Gastrocnemius medialis (tissue), 4 donors: ENCODE results near the gene PLEKHA5. TPM values are rescaled to one million over a fixed set of nuclear protein-coding genes. Genes with fewer than 3 reads are reported as not detected.

Experiments used
- ATAC-seq, 2 donors: fragments of 150-250 bp; one replicate each; pipeline ENCODE4 v1.9.1; 2016
- DNase-seq, 2 donors: peaks; one replicate each; pipeline ENCODE4 v3.0.0-alpha.2; 2019
- H3K27ac ChIP-seq, 4 donors: fragments of 200-600 bp; sonication (generic); 1 replicate in 1 of 4; 2 replicates in 3 of 4; pipeline ENCODE4 v1.5.1; 2016 to 2018; ENCODE audit warnings: mild to moderate bottlenecking in 2 of 4, moderate library complexity in 1 of 4
- H3K27me3 ChIP-seq, 3 donors: fragments of 200-600 bp; sonication (generic) in 2 of 3; 1 replicate in 1 of 3; 2 replicates in 2 of 3; pipeline versions ENCODE4 v1.5.1 to v1.6.0; 2016 to 2019; ENCODE audit warnings: mild to moderate bottlenecking in 1 of 3, moderate library complexity in 1 of 3
- H3K36me3 ChIP-seq, 2 donors: fragments of 200-600 bp; sonication (generic) in 1 of 2; one replicate each; pipeline ENCODE4 v1.5.1; 2017 to 2018
- H3K4me1 ChIP-seq, 2 donors: fragments of 200-600 bp; sonication (generic) in 1 of 2; one replicate each; pipeline ENCODE4 v1.5.1; 2016 to 2017; ENCODE audit warnings: mild to moderate bottlenecking in 2 of 2
- H3K4me3 ChIP-seq, 4 donors: fragments of 200-600 bp; sonication (generic) in 3 of 4; 1 replicate in 1 of 4; 2 replicates in 3 of 4; pipeline ENCODE4 v1.5.1; 2016 to 2019; ENCODE audit warnings: mild to moderate bottlenecking in 2 of 4
- H3K9me3 ChIP-seq, 3 donors: fragments of 200-600 bp; sonication (generic) in 2 of 3; 1 replicate in 1 of 3; 2 replicates in 2 of 3; pipeline ENCODE4 v1.5.1; 2016 to 2019
- POLR2A ChIP-seq, 2 donors: fragments of 450-650 bp; IDR thresholded peaks; one replicate each; pipeline ENCODE4 v1.6.1; 2017; ENCODE audit warnings: antibody characterized with exemption in 2 of 2, mild to moderate bottlenecking in 2 of 2, moderate library complexity in 2 of 2
- in situ Hi-C, 4 donors: fragments of 200-750 bp; cut with MboI; loops; one replicate each; pipeline versions ENCODE4 v1.15.0 to v1.8.0; 2017; ENCODE audit warnings: low sequenced_read_pairs in 4 of 4
- intact Hi-C: fragments of 100-400 bp; cut with DNase I; formaldehyde crosslinking; loops from one replicate; pipeline ENCODE4 v1.15.1; 2023; ENCODE audit warnings: low total_unique reads
- total RNA-seq, 4 donors: library from RNA; depleted of rRNA; stranded (reverse); fragments of >200 nt; gene quantifications; one replicate each; pipeline versions ENCODE4 v1.1.0 to v1.2.3, GENCODE V29; 2016
- TF ChIP-seq, protein P1 (sequence below), 5 experiments: fragments of 450-650 bp in 3 of 5; fragments of 200-600 bp in 2 of 5; sonication (generic) in 2 of 5; IDR thresholded peaks in 4 of 5; conservative IDR thresholded peaks in 1 of 5; 1 replicate in 4 of 5; 2 replicates in 1 of 5; pipeline ENCODE4 v1.5.1; 2016 to 2019; ENCODE audit warnings: antibody characterized with exemption in 5 of 5, mild to moderate bottlenecking in 3 of 5, moderate library complexity in 3 of 5

PLEKHA5 gene
- total RNA-seq, 4 donors from 2014 or later = 1.0 to 2.7 (median 1.5) TPM

DNA sequence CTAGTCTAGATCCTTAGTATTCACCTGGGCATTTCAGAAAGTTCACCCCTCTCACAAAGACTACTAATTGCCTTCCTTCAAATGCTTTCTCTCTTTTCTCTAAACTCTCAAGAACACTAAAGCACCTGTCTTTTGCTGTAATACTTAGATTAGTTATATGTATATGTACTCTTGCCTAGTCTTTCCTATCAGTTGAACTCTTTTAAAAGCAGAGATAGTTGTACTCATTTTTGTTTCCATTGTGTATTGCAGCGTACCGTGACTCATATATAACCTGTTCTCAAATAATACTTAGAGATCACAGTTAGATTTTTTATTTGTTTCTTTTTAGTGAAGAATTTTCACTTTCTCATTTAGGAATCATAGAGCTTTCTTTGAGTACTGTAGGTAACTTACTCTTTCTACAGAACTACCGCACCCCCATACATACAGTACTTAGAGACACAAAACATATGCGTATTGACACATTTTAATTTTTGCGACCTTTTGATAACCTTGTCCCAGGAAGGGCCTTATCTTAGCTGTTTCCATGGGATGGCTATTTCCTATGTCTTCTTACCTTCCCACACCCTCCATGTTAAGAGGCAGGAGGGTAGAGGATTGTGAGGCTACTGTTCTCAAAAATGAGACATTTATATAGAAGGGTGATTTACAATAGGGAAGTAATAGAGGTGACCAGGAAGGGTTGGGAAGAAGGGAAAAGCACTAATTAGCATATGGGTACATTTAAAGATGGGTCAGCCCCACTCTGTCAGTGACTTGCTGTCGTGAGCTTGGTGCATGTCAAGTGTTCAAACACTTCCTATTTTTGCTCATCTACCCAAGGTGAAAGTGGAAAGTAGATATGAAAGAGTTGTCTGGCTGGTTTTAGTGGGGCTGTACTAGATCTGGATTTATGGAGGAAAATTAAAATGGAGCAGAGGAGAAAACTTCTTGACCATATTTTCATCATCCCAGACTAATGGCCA is 74.3 kb downstream of the PLEKHA5 start:
- Histone ChIP-seq H3K9me3 (no peaks in the 10 kb centered on the region), H3K4me1 (no peaks in the 10 kb centered on the region), H3K27ac (no peak overlapping the region), H3K27me3 (no peaks in the 10 kb centered on the region), H3K4me3 (no peak overlapping the region), H3K36me3 (no peaks in the 10 kb centered on the region)
- ATAC-seq (no peak), DNase-seq (no peak)
- intact Hi-C loops (no loop called here), in situ Hi-C loops (no loop called here)
- TF ChIP-seq, protein P1, sequence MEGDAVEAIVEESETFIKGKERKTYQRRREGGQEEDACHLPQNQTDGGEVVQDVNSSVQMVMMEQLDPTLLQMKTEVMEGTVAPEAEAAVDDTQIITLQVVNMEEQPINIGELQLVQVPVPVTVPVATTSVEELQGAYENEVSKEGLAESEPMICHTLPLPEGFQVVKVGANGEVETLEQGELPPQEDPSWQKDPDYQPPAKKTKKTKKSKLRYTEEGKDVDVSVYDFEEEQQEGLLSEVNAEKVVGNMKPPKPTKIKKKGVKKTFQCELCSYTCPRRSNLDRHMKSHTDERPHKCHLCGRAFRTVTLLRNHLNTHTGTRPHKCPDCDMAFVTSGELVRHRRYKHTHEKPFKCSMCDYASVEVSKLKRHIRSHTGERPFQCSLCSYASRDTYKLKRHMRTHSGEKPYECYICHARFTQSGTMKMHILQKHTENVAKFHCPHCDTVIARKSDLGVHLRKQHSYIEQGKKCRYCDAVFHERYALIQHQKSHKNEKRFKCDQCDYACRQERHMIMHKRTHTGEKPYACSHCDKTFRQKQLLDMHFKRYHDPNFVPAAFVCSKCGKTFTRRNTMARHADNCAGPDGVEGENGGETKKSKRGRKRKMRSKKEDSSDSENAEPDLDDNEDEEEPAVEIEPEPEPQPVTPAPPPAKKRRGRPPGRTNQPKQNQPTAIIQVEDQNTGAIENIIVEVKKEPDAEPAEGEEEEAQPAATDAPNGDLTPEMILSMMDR (IDR thresholded peaks at IDR 0.05 in 4 of 5, conservative IDR thresholded peaks at IDR 0.05 in 1 of 5) = no peak
- TF ChIP-seq POLR2A (IDR thresholded peaks at IDR 0.05) = no peak

DNA sequence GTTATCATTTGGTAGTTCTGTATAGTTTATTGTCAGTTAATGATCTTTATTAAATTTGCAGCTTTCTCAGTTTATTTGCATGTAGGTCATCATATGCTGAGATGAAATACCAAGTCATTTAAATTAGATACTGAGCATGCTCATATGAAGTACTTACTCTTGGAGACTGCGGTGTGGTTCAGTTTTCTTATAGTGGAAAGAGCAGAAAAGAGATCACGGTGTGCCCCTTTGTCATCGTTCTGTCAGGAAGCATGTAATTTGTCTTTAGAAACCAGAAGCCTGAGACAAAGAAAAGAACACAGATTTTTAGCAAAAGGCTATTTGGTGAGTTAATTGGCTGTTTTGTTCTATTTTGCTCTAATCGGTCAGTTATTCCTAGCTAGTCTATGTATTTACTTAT is 75.6 kb downstream of the PLEKHA5 start:
- no peak for TF ChIP-seq POLR2A (IDR thresholded peaks at IDR 0.05)
- TF ChIP-seq, protein P1 (IDR thresholded peaks at IDR 0.05 in 4 of 5, conservative IDR thresholded peaks at IDR 0.05 in 1 of 5) = no peak
- Histone ChIP-seq H3K9me3 (no peaks in the 10 kb centered on the region), H3K4me1 (no peaks in the 10 kb centered on the region), H3K27ac (no peak overlapping the region), H3K4me3 (no peak overlapping the region), H3K36me3 (no peaks in the 10 kb centered on the region), H3K27me3 (no peaks in the 10 kb centered on the region)
- DNase-seq (no peak), ATAC-seq (no peak)
- in situ Hi-C loops (no loop called here), intact Hi-C loops (no loop called here)

DNA sequence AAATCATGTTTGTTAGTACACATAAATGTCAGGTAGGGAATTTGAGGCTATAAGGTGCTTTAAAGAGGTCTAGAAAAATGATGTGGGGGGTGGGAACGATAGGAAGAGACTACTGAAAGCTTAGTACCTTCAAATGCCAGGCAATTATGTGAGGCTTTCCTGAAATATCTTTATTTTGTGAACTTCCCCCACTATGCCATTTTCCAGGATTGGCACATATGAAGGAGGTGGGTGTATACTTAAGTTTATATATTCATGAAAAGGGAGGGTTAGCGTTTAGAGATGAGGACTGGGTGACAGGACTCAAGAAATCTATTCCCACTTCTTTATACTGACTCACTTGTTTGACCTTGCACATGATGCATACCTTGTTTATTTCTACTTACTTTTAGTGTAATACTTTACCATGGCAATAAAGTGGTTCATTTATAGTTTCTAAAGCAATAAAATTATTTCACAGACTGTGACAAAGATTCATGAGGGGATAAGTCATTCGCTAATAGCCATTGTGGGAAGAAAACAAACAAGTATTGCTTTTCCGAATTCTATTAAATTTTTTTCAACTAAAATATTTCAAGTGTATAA is 77.1 kb downstream of the PLEKHA5 start:
- ATAC-seq (no peak), DNase-seq (no peak)
- H3K4me3 ChIP-seq = no peak overlapping the region
- H3K27me3 ChIP-seq = no peaks in the 10 kb centered on the region
- intact Hi-C loops (no loop called here), in situ Hi-C loops (no loop called here)
- TF ChIP-seq POLR2A (IDR thresholded peaks at IDR 0.05) = no peak
- TF ChIP-seq, protein P1 (IDR thresholded peaks at IDR 0.05 in 4 of 5, conservative IDR thresholded peaks at IDR 0.05 in 1 of 5) = no peak
- no peak overlapping the region for H3K27ac ChIP-seq
- no peaks in the 10 kb centered on the region for H3K4me1 ChIP-seq
- H3K36me3 ChIP-seq = no peaks in the 10 kb centered on the region
- no peaks in the 10 kb centered on the region for H3K9me3 ChIP-seq

DNA sequence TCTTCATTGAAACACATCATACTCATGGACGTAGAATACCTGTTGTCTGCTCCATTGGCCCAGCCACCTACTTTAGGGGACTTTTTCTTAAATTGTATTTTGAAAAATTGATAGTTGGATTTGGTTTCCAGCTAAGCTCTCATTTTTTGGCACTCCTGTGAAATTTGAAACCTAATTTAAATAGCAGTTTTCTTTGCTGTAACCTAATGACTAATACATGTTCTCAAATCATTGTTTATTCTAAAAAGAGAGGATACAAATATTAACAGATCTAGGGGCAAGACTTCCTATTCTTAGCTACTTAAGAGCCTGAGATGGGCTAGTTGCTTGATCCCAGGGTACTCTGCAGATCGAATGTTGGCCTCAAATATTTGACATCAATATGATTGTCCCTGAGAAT is 78.9 kb downstream of the PLEKHA5 start:
- TF ChIP-seq, protein P1 (IDR thresholded peaks at IDR 0.05 in 4 of 5, conservative IDR thresholded peaks at IDR 0.05 in 1 of 5) = no peak
- TF ChIP-seq POLR2A (IDR thresholded peaks at IDR 0.05) = no peak
- Histone ChIP-seq H3K9me3 (no peaks in the 10 kb centered on the region), H3K27me3 (no peaks in the 10 kb centered on the region), H3K4me3 (no peak overlapping the region), H3K27ac (no peak overlapping the region), H3K4me1 (no peaks in the 10 kb centered on the region), H3K36me3 (no peaks in the 10 kb centered on the region)
- ATAC-seq = no peak
- intact Hi-C loops (no loop called here), in situ Hi-C loops (no loop called here)
- DNase-seq = no peak
